ENCODE data around the gene STXBP5.

- TF ChIP-seq EZH2phosphoT487 (IDR thresholded peaks at IDR 0.05; ENCODE audit: low read depth) (no peak), CTCF (IDR thresholded peaks at IDR 0.05; ENCODE audit: low read depth, low read length) (no peak)
These were observed 37.2 kb upstream of the STXBP5 start for GRCh38 chr6:147166992-147167391.
